ENCODE results near the gene RNF31.
"Not testable (repeated sequence)": the region's sequence is repeated elsewhere in the genome, so short reads cannot be mapped to it uniquely, and the experiment has no call there.

RNF31 gene

GRCh38 chr14:24203249-24203886 is 56.1 kb downstream of the RNF31 start:
- H3K9ac ChIP-seq (ENCODE audit: low read length); H3K27ac ChIP-seq (ENCODE audit: low read depth, low read length); H3K9me3 ChIP-seq (ENCODE audit: low read length); H3K4me1 ChIP-seq (ENCODE audit: insufficient read depth, low read length); H3K27me3 ChIP-seq (ENCODE audit: control insufficient read depth in 1 of 2, insufficient read depth in 2 of 2, low read length in 2 of 2); H3K4me3 ChIP-seq (ENCODE audit: low read depth in 1 of 2, low read length in 2 of 2): not testable (repeated sequence)
- peaks cover 29% of the 10 kb centered on the region for H3K36me3 ChIP-seq (ENCODE audit: insufficient read depth, low read length)

- no peaks in the 10 kb centered on the region for H3K4me1 ChIP-seq (ENCODE audit: insufficient read depth, low read length)
- H3K36me3 ChIP-seq (ENCODE audit: insufficient read depth, low read length), result peaks cover 37% of the 10 kb centered on the region
These were observed 57.2 kb downstream of the RNF31 start for GRCh38 chr14:24204163-24205146.

DNA sequence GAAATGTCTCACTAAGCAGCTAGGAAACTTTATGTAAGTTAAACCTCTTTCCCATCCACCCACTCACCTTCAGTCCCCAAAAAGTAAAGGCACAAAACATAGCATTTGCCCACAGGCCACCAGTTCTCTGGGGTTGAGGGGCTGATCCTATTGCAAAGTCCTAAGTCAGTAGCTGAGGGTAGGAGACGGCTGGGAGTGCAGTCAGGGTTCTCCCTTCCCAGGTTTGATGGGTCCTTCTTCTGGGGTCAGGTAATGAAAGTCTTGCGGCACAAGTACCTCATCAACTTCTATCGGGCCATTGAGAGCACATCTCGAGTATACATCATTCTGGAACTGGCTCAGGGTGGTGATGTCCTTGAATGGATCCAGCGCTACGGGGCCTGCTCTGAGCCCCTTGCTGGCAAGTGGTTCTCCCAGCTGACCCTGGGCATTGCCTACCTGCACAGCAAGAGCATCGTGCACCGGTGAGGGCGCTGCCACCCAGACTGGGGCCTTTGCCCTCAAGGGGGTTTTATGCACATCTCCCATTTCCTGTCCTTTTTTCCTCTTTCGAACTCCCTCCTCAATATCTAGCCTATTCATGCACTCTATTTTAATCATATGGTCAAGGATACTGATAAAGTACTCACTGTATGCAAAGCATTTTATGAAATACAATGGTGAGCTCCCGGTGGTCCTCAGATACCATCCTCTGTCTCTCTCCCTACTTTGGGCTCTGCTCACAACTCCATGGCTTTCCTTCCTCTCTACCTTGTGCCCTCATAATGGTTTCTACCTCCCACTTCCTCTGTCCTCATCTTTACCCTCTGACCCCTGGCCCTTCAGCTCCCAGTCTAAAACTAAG is 59.2 kb downstream of the RNF31 start:
- no peaks in the 10 kb centered on the region for H3K9me3 ChIP-seq (ENCODE audit: low read length)
- H3K27ac ChIP-seq (ENCODE audit: low read depth, low read length), result no peak overlapping the region
- peaks cover 50% of the 10 kb centered on the region for H3K36me3 ChIP-seq (ENCODE audit: insufficient read depth, low read length)
- no peaks in the 10 kb centered on the region for H3K4me1 ChIP-seq (ENCODE audit: insufficient read depth, low read length)
- no peak overlapping the region for H3K9ac ChIP-seq (ENCODE audit: low read length)
- no peak overlapping the region for H3K4me3 ChIP-seq (ENCODE audit: low read depth in 1 of 2, low read length in 2 of 2)
- H3K27me3 ChIP-seq (ENCODE audit: control insufficient read depth in 1 of 2, insufficient read depth in 2 of 2, low read length in 2 of 2), result no peaks in the 10 kb centered on the region

More at GRCh38 chr14:24204163-24205146, 57.2 kb downstream of the RNF31 start:
- H3K4me3 ChIP-seq (ENCODE audit: low read depth in 1 of 2, low read length in 2 of 2), result no peak overlapping the region
- H3K9ac ChIP-seq (ENCODE audit: low read length), result no peak overlapping the region
- no peak overlapping the region for H3K27ac ChIP-seq (ENCODE audit: low read depth, low read length)
- no peaks in the 10 kb centered on the region for H3K27me3 ChIP-seq (ENCODE audit: control insufficient read depth in 1 of 2, insufficient read depth in 2 of 2, low read length in 2 of 2)
- no peaks in the 10 kb centered on the region for H3K9me3 ChIP-seq (ENCODE audit: low read length)

GRCh38 chr14:24207104-24207551 is 59.8 kb downstream of the RNF31 start:
- no peak overlapping the region for H3K9ac ChIP-seq (ENCODE audit: low read length)
- H3K9me3 ChIP-seq (ENCODE audit: low read length), result no peaks in the 10 kb centered on the region
- H3K27ac ChIP-seq (ENCODE audit: low read depth, low read length), result no peak overlapping the region
- H3K4me1 ChIP-seq (ENCODE audit: insufficient read depth, low read length), result no peaks in the 10 kb centered on the region
- H3K4me3 ChIP-seq (ENCODE audit: low read depth in 1 of 2, low read length in 2 of 2), result no peak overlapping the region
- no peaks in the 10 kb centered on the region for H3K27me3 ChIP-seq (ENCODE audit: control insufficient read depth in 1 of 2, insufficient read depth in 2 of 2, low read length in 2 of 2)
- H3K36me3 ChIP-seq (ENCODE audit: insufficient read depth, low read length), result peaks cover 50% of the 10 kb centered on the region

GRCh38 chr14:24207625-24208024 is 60.3 kb downstream of the RNF31 start:
- H3K9ac ChIP-seq (ENCODE audit: low read length), result no peak overlapping the region
- H3K27ac ChIP-seq (ENCODE audit: low read depth, low read length), result no peak overlapping the region
- no peaks in the 10 kb centered on the region for H3K27me3 ChIP-seq (ENCODE audit: control insufficient read depth in 1 of 2, insufficient read depth in 2 of 2, low read length in 2 of 2)
- no peaks in the 10 kb centered on the region for H3K9me3 ChIP-seq (ENCODE audit: low read length)
- H3K4me3 ChIP-seq (ENCODE audit: low read depth in 1 of 2, low read length in 2 of 2), result no peak overlapping the region
- H3K36me3 ChIP-seq (ENCODE audit: insufficient read depth, low read length), result peaks cover 50% of the 10 kb centered on the region
- no peaks in the 10 kb centered on the region for H3K4me1 ChIP-seq (ENCODE audit: insufficient read depth, low read length)

Data from muscle layer of colon (tissue), 2 donors.